CD4-positive, CD25-positive, alpha-beta regulatory T cell (primary cell): Measurements from ENCODE around the gene METTL22. TPM values are rescaled to one million over a fixed set of nuclear protein-coding genes. Genes with fewer than 3 reads are reported as not detected.
"Not testable (repeated sequence)": the region's sequence is repeated elsewhere in the genome, so short reads cannot be mapped to it uniquely, and the experiment has no call there.

ENCODE experiments used
- ATAC-seq, 2 donors: fragments of 150-1000 bp; cut with Tn5 transposase; one replicate each; pipeline ENCODE4 v1.10.0; 2021; ENCODE audit warnings: low read depth in 2 of 2, moderate number of reproducible peaks in 2 of 2, moderate library complexity in 1 of 2
- DNase-seq, 3 donors: peaks; one replicate each; pipeline versions ENCODE4 v3.0.0 to v3.0.0-alpha.2; 2012 to 2022; ENCODE audit warnings: mixed read lengths in 1 of 3
- H3K27ac ChIP-seq: one replicate; pipeline ENCODE4 v1.7.0; 2013; ENCODE audit warnings: mild to moderate bottlenecking, low read length; ENCODE audit not compliant: insufficient read depth, poor library complexity, severe bottlenecking
- H3K27me3 ChIP-seq: one replicate; pipeline ENCODE4 v1.7.0; 2013; ENCODE audit warnings: low read length; ENCODE audit not compliant: control insufficient read depth, insufficient read depth
- H3K36me3 ChIP-seq: one replicate; pipeline ENCODE4 v1.7.0; 2013; ENCODE audit warnings: mild to moderate bottlenecking, low read length, moderate library complexity; ENCODE audit not compliant: control insufficient read depth, insufficient read depth
- H3K4me1 ChIP-seq: 2 replicates; pipeline ENCODE4 v1.7.0; 2013; ENCODE audit warnings: mild to moderate bottlenecking, low read length; ENCODE audit not compliant: insufficient read depth, control insufficient read depth, poor library complexity, severe bottlenecking
- H3K4me3 ChIP-seq: one replicate; pipeline ENCODE4 v1.7.0; 2013; ENCODE audit warnings: low read depth, mild to moderate bottlenecking, low read length, moderate library complexity
- H3K9me3 ChIP-seq, 2 experiments: 1 replicate in 1 of 2; 2 replicates in 1 of 2; pipeline ENCODE4 v1.7.0; 2013; ENCODE audit warnings: low read length in 2 of 2, mild to moderate bottlenecking in 1 of 2, moderate library complexity in 1 of 2; ENCODE audit not compliant: control insufficient read depth in 2 of 2
- H3K27ac Mint-ChIP-seq, 3 donors: one replicate each; pipeline ENCODE4 v1.8.0; 2020 to 2022; ENCODE audit warnings: mild to moderate bottlenecking in 3 of 3, mixed read lengths in 3 of 3, moderate library complexity in 2 of 3
- H3K27me3 Mint-ChIP-seq: one replicate; pipeline ENCODE4 v1.8.0; 2022; ENCODE audit warnings: mild to moderate bottlenecking, mixed read lengths
- H3K36me3 Mint-ChIP-seq: one replicate; pipeline ENCODE4 v1.8.0; 2020; ENCODE audit warnings: mixed read lengths
- H3K4me1 Mint-ChIP-seq, 4 donors: one replicate each; pipeline ENCODE4 v1.8.0; 2020 to 2022; ENCODE audit warnings: mixed read lengths in 4 of 4, mild to moderate bottlenecking in 1 of 4
- H3K4me3 Mint-ChIP-seq, 4 donors: one replicate each; pipeline ENCODE4 v1.8.0; 2020 to 2022; ENCODE audit warnings: mild to moderate bottlenecking in 4 of 4, mixed read lengths in 4 of 4, moderate library complexity in 3 of 4
- H3K9me3 Mint-ChIP-seq, 7 donors: one replicate each; pipeline ENCODE4 v1.8.0; 2020 to 2022; ENCODE audit warnings: mixed read lengths in 7 of 7, mild to moderate bottlenecking in 3 of 7, moderate library complexity in 2 of 7
- polyA plus RNA-seq, 4 donors: library from polyadenylated mRNA; unstranded; fragments of 300-500 nt; fragmentation: Illumina TruSeq; gene quantifications; one replicate each; pipeline ENCODE4 v1.2.3, GENCODE V29; 2021
- total RNA-seq: library from RNA; stranded (reverse); gene quantifications from one replicate; pipeline ENCODE4 v1.2.3, GENCODE V29; 2022

METTL22 gene
- total and polyA plus RNA-seq, 5 donors from 2014 or later, result 7.6 to 27.1 (median 8.2) TPM

DNA sequence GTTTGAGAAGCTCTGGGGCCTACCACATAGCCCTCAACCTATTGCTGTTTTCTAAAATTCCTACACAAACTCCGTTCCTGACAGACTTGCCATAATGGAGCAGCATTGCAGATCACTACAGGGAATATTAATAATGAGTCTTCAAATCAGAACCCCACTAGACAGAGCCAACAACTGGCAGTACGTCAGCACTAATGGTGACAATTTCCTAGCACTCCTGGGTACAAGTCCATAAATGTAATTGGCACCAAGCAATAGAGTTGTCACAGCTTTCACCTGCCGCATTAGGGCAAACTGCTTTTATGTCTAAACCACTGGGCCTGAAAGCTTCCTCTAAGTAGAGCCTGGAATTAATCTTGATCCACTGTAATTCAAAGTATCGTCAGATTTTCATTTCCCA is 27.4 kb downstream of the METTL22 start:
- Mint-ChIP-seq H3K9me3 (no peaks in the 10 kb centered on the region), H3K36me3 (peaks cover 33% of the 10 kb centered on the region), H3K4me3 (no peak overlapping the region), H3K27me3 (no peaks in the 10 kb centered on the region), H3K27ac (no peak overlapping the region), H3K4me1 (peaks cover 0 to 16% (median 11%) of the 10 kb centered on the region in 4 donors)
- ATAC-seq, result no peak
- H3K4me1 ChIP-seq, result no peaks in the 10 kb centered on the region
- no peaks in the 10 kb centered on the region for H3K9me3 ChIP-seq
- no peak overlapping the region for H3K27ac ChIP-seq
- peaks cover 47% of the 10 kb centered on the region for H3K36me3 ChIP-seq
- H3K27me3 ChIP-seq, result no peaks in the 10 kb centered on the region
- DNase-seq, result no peak
- H3K4me3 ChIP-seq, result no peak overlapping the region

DNA sequence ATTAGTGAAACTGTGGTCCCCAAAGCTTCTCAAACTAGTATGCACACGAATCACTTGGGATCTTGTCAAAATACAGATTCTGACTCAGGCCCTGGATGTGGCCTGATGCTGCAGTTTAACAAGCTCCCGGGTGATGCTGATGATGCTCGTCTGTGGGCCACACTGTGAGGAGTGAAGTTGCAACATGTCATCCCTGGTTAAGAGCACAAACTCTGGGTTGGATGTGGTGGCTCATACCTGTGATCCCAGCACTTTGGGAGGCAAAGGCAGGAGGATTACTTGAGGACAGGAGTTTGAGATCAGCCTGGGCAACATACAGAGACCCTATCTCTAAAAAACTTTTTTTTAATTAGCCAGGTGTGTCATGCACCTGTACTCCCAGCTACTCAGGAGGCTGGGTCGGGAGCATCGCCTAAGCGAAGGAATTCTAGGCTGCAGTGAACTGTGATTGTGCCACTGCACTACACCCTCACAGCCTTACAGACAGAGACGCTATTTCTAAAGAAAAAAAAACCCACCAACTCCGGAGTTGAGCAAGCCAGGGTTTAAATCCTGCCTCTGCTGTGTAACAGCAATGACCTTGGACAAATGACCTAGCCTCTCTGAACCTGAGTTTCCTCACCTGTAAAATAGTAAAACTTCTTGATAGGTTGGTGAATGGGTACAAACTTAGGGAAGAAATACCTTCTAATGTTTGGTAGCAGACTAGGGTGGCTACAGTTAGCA is 28.5 kb downstream of the METTL22 start:
- Mint-ChIP-seq H3K4me1 (peaks cover 0 to 8% (median 4%) of the 10 kb centered on the region in 4 donors), H3K36me3 (peaks cover 28% of the 10 kb centered on the region), H3K27ac (no peak overlapping the region), H3K4me3 (no peak overlapping the region), H3K27me3 (no peaks in the 10 kb centered on the region), H3K9me3 (no peaks in the 10 kb centered on the region)
- H3K9me3 ChIP-seq, result no peaks in the 10 kb centered on the region
- ATAC-seq (no peak), DNase-seq (no peak)
- peaks cover 36% of the 10 kb centered on the region for H3K36me3 ChIP-seq
- H3K4me3 ChIP-seq, result no peak overlapping the region
- H3K27me3 ChIP-seq, result no peaks in the 10 kb centered on the region
- H3K4me1 ChIP-seq, result no peaks in the 10 kb centered on the region
- H3K27ac ChIP-seq, result no peak overlapping the region

DNA sequence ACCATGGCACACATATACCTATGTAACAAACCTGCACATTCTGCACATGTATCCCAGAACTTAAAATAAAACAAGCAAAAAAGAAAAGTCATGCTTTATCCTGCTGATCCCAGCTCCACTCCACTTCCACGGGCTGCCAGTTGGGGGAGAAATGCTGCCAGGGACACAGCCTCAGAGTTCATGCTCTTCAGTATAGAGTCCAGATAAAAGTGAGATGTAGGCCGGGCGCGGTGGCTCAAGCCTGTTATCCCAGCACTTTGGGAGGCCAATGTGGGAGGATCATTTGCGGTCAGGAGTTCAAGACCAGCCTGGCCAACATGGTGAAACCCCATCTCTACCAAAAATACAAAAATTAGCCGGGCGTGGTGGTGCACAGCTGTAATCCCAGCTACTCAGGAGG is 30.5 kb downstream of the METTL22 start:
- not testable (repeated sequence) for ATAC-seq, DNase-seq, H3K4me3 ChIP-seq, H3K9me3 ChIP-seq, H3K4me1 Mint-ChIP-seq, H3K27ac ChIP-seq, H3K4me3 Mint-ChIP-seq, H3K9me3 Mint-ChIP-seq, H3K4me1 ChIP-seq, H3K27me3 Mint-ChIP-seq, H3K27me3 ChIP-seq
- H3K36me3 ChIP-seq, result peaks cover 18% of the 10 kb centered on the region
- Mint-ChIP-seq H3K36me3 (peaks cover 15% of the 10 kb centered on the region), H3K27ac (peak overlapping the region in 1 of 3 donors; percentile 72)

DNA sequence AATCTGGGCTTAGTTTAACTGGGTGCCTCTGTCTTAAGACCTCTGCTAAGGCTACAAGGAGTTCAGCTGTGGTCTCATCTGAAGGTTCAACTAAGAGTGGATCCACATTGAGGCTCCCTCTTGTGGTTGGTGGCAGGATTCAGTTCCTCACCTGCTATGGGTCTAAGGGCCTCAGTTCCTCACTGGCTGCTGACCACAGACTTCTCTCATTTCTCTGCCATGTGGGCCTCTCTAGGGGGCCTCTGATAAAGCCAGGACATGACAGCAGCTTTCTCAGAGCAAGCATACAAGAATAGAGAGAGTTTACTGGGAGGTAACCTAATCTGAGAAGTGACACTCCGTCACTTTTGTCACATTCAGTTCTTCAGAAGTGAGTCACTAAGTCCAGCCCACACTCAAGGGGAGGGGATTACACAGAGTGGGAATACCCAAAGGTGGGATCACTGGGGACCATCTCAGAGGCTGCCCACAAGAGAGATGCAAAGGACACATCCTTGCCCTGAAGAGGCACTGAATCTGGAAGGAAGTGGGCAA is 33.8 kb downstream of the METTL22 start:
- Histone ChIP-seq H3K4me1 (no peaks in the 10 kb centered on the region), H3K27ac (no peak overlapping the region), H3K4me3 (no peak overlapping the region), H3K9me3 (no peaks in the 10 kb centered on the region), H3K36me3 (no peaks in the 10 kb centered on the region), H3K27me3 (no peaks in the 10 kb centered on the region)
- no peak overlapping the region for H3K27ac Mint-ChIP-seq
- H3K4me1 Mint-ChIP-seq, result no peaks in the 10 kb centered on the region
- peak in 1 of 3 donors; percentile 48 for DNase-seq
- H3K9me3 Mint-ChIP-seq, result peaks cover 0 to 1% (median 0%) of the 10 kb centered on the region in 7 donors
- no peak overlapping the region for H3K4me3 Mint-ChIP-seq
- ATAC-seq, result no peak
- H3K36me3 Mint-ChIP-seq, result peaks cover 6% of the 10 kb centered on the region
- H3K27me3 Mint-ChIP-seq, result no peaks in the 10 kb centered on the region

DNA sequence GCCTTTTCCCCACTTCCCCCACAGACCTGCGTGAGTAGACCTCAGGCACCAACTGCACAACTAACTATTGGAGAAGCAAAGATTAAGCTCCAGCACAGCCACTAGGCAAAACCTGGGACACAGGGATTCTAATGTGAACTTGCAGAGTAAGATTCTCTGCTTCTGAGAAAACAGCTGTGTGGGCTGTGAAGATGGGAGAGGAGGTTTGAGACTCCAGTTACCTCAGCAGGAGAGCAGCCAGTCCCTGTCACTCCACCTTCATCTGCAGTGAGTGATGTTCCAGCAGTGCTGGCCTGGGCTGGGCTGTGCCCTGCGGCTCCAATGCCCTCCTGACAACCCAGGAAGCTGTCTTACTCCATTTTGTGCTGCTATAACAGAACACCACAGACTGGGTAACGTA is 34.9 kb downstream of the METTL22 start:
- Mint-ChIP-seq H3K27ac (no peak overlapping the region), H3K9me3 (peaks cover 0 to 1% (median 0%) of the 10 kb centered on the region in 7 donors), H3K36me3 (peaks cover 6% of the 10 kb centered on the region), H3K4me1 (no peaks in the 10 kb centered on the region), H3K4me3 (no peak overlapping the region), H3K27me3 (no peaks in the 10 kb centered on the region)
- Histone ChIP-seq H3K27me3 (no peaks in the 10 kb centered on the region), H3K27ac (no peak overlapping the region), H3K9me3 (no peaks in the 10 kb centered on the region), H3K4me1 (no peaks in the 10 kb centered on the region), H3K4me3 (no peak overlapping the region), H3K36me3 (no peaks in the 10 kb centered on the region)
- ATAC-seq (no peak), DNase-seq (no peak)

DNA sequence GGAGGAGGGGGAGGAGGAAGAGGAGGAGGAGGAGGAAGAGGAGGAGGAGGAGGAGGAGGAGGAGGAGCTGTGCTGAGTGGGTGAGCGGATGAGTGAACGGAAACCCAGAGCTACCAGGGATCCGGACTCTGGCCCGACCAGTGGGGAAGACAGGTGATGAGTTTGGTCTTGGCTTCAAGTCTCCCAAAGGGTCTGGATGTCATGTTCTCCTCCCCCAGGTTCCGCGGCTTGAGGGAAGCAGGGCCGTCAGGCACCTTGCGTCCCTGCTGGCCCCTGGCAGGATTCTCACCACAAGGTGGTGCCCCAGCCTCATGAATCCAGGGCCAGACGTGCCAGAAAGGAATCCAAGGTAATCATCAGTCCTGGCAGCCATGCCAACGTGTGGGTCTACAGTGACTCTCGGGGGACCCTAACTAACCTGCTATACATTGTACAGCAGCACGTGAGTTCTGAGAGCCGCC is 39.4 kb downstream of the METTL22 start:
- H3K27ac Mint-ChIP-seq, result no peak overlapping the region
- Histone ChIP-seq H3K27me3 (no peaks in the 10 kb centered on the region), H3K4me3 (no peak overlapping the region), H3K9me3 (no peaks in the 10 kb centered on the region), H3K27ac (no peak overlapping the region), H3K4me1 (no peaks in the 10 kb centered on the region), H3K36me3 (no peaks in the 10 kb centered on the region)
- H3K27me3 Mint-ChIP-seq, result no peaks in the 10 kb centered on the region
- ATAC-seq (no peak), DNase-seq (peak; percentile 36 to 65 (median 44))
- no peaks in the 10 kb centered on the region for H3K4me1 Mint-ChIP-seq
- H3K36me3 Mint-ChIP-seq, result peaks cover 11% of the 10 kb centered on the region
- H3K4me3 Mint-ChIP-seq, result no peak overlapping the region
- peaks cover 0 to 1% (median 0%) of the 10 kb centered on the region in 7 donors for H3K9me3 Mint-ChIP-seq

DNA sequence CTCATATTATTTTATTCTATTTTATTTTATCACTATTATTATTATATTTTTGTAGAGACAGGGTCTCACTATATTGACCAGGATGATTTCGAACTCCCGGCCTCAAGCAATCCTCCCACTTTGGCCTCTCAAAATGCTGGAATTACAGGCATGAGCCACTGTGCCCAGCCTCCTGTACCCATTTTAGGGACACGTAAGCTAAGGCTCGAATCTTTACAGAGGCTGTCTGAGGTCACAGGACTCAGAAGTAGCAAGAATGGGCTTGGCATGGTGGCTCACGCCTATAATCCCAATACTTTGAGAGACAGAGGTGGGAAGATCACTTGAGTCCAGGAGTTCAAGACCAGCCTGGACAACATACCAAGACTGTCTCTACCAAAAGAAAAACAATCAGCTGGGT is 40.2 kb downstream of the METTL22 start:
- Mint-ChIP-seq H3K36me3 (peaks cover 18% of the 10 kb centered on the region), H3K27me3 (no peaks in the 10 kb centered on the region), H3K9me3 (peaks cover 0 to 1% (median 0%) of the 10 kb centered on the region in 7 donors), H3K27ac (no peak overlapping the region), H3K4me1 (no peaks in the 10 kb centered on the region), H3K4me3 (no peak overlapping the region)
- DNase-seq, result no peak
- no peaks in the 10 kb centered on the region for H3K27me3 ChIP-seq
- no peaks in the 10 kb centered on the region for H3K4me1 ChIP-seq
- H3K36me3 ChIP-seq, result no peaks in the 10 kb centered on the region
- no peak overlapping the region for H3K27ac ChIP-seq
- no peaks in the 10 kb centered on the region for H3K9me3 ChIP-seq
- H3K4me3 ChIP-seq, result no peak overlapping the region
- ATAC-seq, result no peak
